H9 (cell line): ENCODE measurements around the gene METRNL. TPM values are rescaled to one million over a fixed set of nuclear protein-coding genes. Genes with fewer than 3 reads are reported as not detected.

ENCODE experiments used
- DNase-seq: peaks from one replicate; pipeline ENCODE4 v3.0.0-alpha.2; 2017
- H2AFZ ChIP-seq: one replicate; pipeline ENCODE4 v1.6.1; 2013; ENCODE audit warnings: mild to moderate bottlenecking, low read length, control low read depth, moderate library complexity
- H2AK5ac ChIP-seq: 2 replicates; pipeline ENCODE4 v1.6.1; 2013; ENCODE audit warnings: low read length, control low read depth, mixed read lengths; ENCODE audit not compliant: insufficient read length
- H2BK120ac ChIP-seq: one replicate; pipeline ENCODE4 v1.6.1; 2013; ENCODE audit warnings: low read depth, mild to moderate bottlenecking, low read length, control low read depth, inconsistent platforms; ENCODE audit not compliant: poor library complexity, severe bottlenecking
- H2BK12ac ChIP-seq: 2 replicates; pipeline ENCODE4 v1.6.1; 2013; ENCODE audit warnings: low read length, control low read depth, mixed read lengths, low read depth; ENCODE audit not compliant: insufficient read length
- H2BK15ac ChIP-seq: 2 replicates; pipeline ENCODE4 v1.6.1; 2013; ENCODE audit warnings: low read depth, low read length, control low read depth
- H2BK20ac ChIP-seq: one replicate; pipeline ENCODE4 v1.6.1; 2013; ENCODE audit warnings: low read depth, mild to moderate bottlenecking, low read length, control low read depth, inconsistent platforms; ENCODE audit not compliant: poor library complexity, severe bottlenecking
- H2BK5ac ChIP-seq: 2 replicates; pipeline ENCODE4 v1.6.1; 2013; ENCODE audit warnings: low read length, control low read depth, mixed read lengths; ENCODE audit not compliant: insufficient read length
- H3K14ac ChIP-seq: 2 replicates; pipeline ENCODE4 v1.6.1; 2013; ENCODE audit warnings: low read length, control low read depth; ENCODE audit not compliant: insufficient read depth
- H3K18ac ChIP-seq: 2 replicates; pipeline ENCODE4 v1.6.1; 2013; ENCODE audit warnings: low read depth, mild to moderate bottlenecking, mixed read lengths, low read length, control low read depth; ENCODE audit not compliant: insufficient read length
- H3K23ac ChIP-seq: 2 replicates; pipeline ENCODE4 v1.6.1; 2013; ENCODE audit warnings: low read length, control low read depth, mixed read lengths, low read depth; ENCODE audit not compliant: insufficient read length
- H3K23me2 ChIP-seq: 2 replicates; pipeline ENCODE4 v1.6.1; 2013; ENCODE audit warnings: low read depth, mild to moderate bottlenecking, mixed read lengths, low read length, control low read depth; ENCODE audit not compliant: insufficient read length, poor library complexity, severe bottlenecking
- H3K27ac ChIP-seq: 2 replicates; pipeline ENCODE4 v1.5.1; 2013; ENCODE audit warnings: low read length, control low read depth, mixed read lengths, low read depth; ENCODE audit not compliant: insufficient read length
- H3K27me3 ChIP-seq: 2 replicates; pipeline ENCODE4 v1.6.1; 2013; ENCODE audit warnings: low read length, control low read depth, inconsistent platforms; ENCODE audit not compliant: insufficient read depth
- H3K4ac ChIP-seq: 2 replicates; pipeline ENCODE4 v1.6.1; 2013; ENCODE audit warnings: low read depth, mild to moderate bottlenecking, control low read depth, inconsistent platforms, low read length, moderate library complexity
- H3K4me1 ChIP-seq: 2 replicates; pipeline ENCODE4 v1.6.1; 2013; ENCODE audit warnings: low read length, control low read depth, inconsistent platforms; ENCODE audit not compliant: insufficient read depth
- H3K4me2 ChIP-seq: 2 replicates; pipeline ENCODE4 v1.6.1; 2013; ENCODE audit warnings: low read length, control low read depth, mixed read lengths; ENCODE audit not compliant: insufficient read length, insufficient read depth
- H3K56ac ChIP-seq: 2 replicates; pipeline ENCODE4 v1.6.1; 2013; ENCODE audit warnings: low read depth, mild to moderate bottlenecking, mixed read lengths, low read length, control low read depth; ENCODE audit not compliant: insufficient read length
- H3K79me1 ChIP-seq: 2 replicates; pipeline ENCODE4 v1.6.1; 2013; ENCODE audit warnings: low read depth, mild to moderate bottlenecking, moderate library complexity, low read length, control low read depth, inconsistent platforms; ENCODE audit not compliant: insufficient read depth, poor library complexity, severe bottlenecking
- H3K79me2 ChIP-seq: 2 replicates; pipeline ENCODE4 v1.6.1; 2013; ENCODE audit warnings: low read length, control low read depth, inconsistent platforms; ENCODE audit not compliant: insufficient read depth
- H3K9ac ChIP-seq: 2 replicates; pipeline ENCODE4 v1.6.1; 2013; ENCODE audit warnings: low read length, control low read depth, mixed read lengths; ENCODE audit not compliant: insufficient read length; ENCODE audit errors: extremely low read depth
- H3K9me3 ChIP-seq: one replicate; pipeline ENCODE4 v1.6.1; 2013; ENCODE audit warnings: low read depth, low read length, inconsistent platforms; ENCODE audit not compliant: control insufficient read depth
- H3T11ph ChIP-seq: one replicate; pipeline ENCODE4 v1.6.1; 2013; ENCODE audit warnings: mild to moderate bottlenecking, low read length, control low read depth, inconsistent platforms
- H4K20me1 ChIP-seq: one replicate; pipeline ENCODE4 v1.6.1; 2013; ENCODE audit not compliant: control insufficient read depth, insufficient read length, insufficient read depth
- H4K5ac ChIP-seq: 2 replicates; pipeline ENCODE4 v1.6.1; 2013; ENCODE audit warnings: low read depth, mild to moderate bottlenecking, mixed read lengths, low read length, control low read depth; ENCODE audit not compliant: insufficient read length
- H4K8ac ChIP-seq: replicated peaks from 2 replicates; pipeline ENCODE4 v1.6.1; 2013; ENCODE audit warnings: low read length, control low read depth, mixed read lengths, low read depth; ENCODE audit not compliant: insufficient read length
- H4K91ac ChIP-seq: 2 replicates; pipeline ENCODE4 v1.6.1; 2013; ENCODE audit warnings: low read depth, mild to moderate bottlenecking, moderate library complexity, mixed read lengths, low read length, control low read depth; ENCODE audit not compliant: insufficient read length
- H3K27ac Mint-ChIP-seq, 3 experiments: 2 replicates in 2 of 3; 3 replicates in 1 of 3; pipeline ENCODE4 v1.8.0; 2020 to 2021; ENCODE audit warnings: mixed read lengths in 3 of 3, mild to moderate bottlenecking in 1 of 3, moderate library complexity in 1 of 3
- H3K27me3 Mint-ChIP-seq: 2 replicates; pipeline ENCODE4 v1.8.0; 2021; ENCODE audit warnings: low read depth, mild to moderate bottlenecking, moderate library complexity, mixed read lengths
- H3K36me3 Mint-ChIP-seq, 3 experiments: 2 replicates in 2 of 3; 3 replicates in 1 of 3; pipeline ENCODE4 v1.8.0; 2020 to 2021; ENCODE audit warnings: low read depth in 3 of 3, mixed read lengths in 3 of 3; ENCODE audit not compliant: insufficient read depth in 1 of 3
- H3K4me1 Mint-ChIP-seq, 2 experiments: 2 replicates each; pipeline ENCODE4 v1.8.0; 2020; ENCODE audit warnings: mixed read lengths in 2 of 2
- H3K4me3 Mint-ChIP-seq, 2 experiments: 2 replicates in 1 of 2; 3 replicates in 1 of 2; pipeline ENCODE4 v1.8.0; 2020 to 2021; ENCODE audit warnings: mild to moderate bottlenecking in 2 of 2, mixed read lengths in 2 of 2, moderate library complexity in 1 of 2
- H3K9me3 Mint-ChIP-seq, 2 experiments: 2 replicates in 1 of 2; 3 replicates in 1 of 2; pipeline ENCODE4 v1.8.0; 2020; ENCODE audit warnings: mild to moderate bottlenecking in 2 of 2, mixed read lengths in 2 of 2, moderate library complexity in 1 of 2
- WGBS: extraction: QIAGEN DNeasy Blood & Tissue Kit; methylation state at CpG from one replicate; pipeline ENCODE4 v1.1.7; 2013; ENCODE audit warnings: missing lambda C conversion rate, low lambda C conversion rate, mixed read lengths; ENCODE audit not compliant: insufficient read length; ENCODE audit errors: extremely low coverage; 5-methylcytosine and 5-hydroxymethylcytosine counted together
- total RNA-seq: library from RNA; stranded (reverse); gene quantifications from 2 replicates; pipeline ENCODE4 v1.2.1, GENCODE V29; 2021
- TF ChIP-seq, protein P1 (sequence below): fragments of 200-600 bp; sonication (generic); conservative IDR thresholded peaks from 3 replicates; pipeline ENCODE4 v1.8.0; 2021; ENCODE audit warnings: antibody characterized with exemption, mild to moderate bottlenecking

METRNL gene
- total RNA-seq, 1 experiment from 2014 or later: 21.4 TPM

DNA sequence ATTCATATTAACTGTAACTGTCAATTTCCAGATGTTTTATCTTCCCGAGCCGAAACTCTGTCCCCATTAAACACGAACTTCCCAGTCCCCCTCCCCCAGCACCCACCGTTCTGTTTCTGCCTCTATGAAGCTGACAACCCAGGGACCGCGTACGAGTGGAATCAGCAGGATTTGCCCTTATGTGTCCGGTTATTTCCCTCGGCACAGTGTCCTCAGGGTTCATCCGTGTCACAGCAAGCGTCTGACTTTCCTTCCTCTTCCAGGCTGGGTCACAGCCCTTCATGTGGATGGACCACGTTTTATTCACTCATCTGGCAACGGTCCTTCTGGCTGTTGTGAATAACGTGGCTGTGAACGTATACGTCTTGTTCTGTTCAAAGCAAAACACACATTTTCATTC lies 31.3 kb downstream of the METRNL start:
- H3K9me3 Mint-ChIP-seq: peaks cover 2 to 5% of the 10 kb centered on the region in 2 experiments; a peak in 3 of 5 replicates
- Histone ChIP-seq H3K14ac (no peak overlapping the region), H3K4ac (no peak overlapping the region), H4K91ac (no peak overlapping the region), H2BK120ac (no peak overlapping the region), H3K79me2 (no peaks in the 10 kb centered on the region), H3K9me3 (no peaks in the 10 kb centered on the region), H3K79me1 (no peaks in the 10 kb centered on the region), H4K20me1 (no peaks in the 10 kb centered on the region), H3K27ac (no peak overlapping the region), H2BK5ac (no peak overlapping the region), H2AFZ (no peak overlapping the region), H3K27me3 (no peaks in the 10 kb centered on the region), H2BK15ac (no peak overlapping the region), H3K18ac (no peak overlapping the region), H4K5ac (no peak overlapping the region), H3K4me1 (no peaks in the 10 kb centered on the region), H2BK20ac (no peak overlapping the region), H2AK5ac (no peak overlapping the region), H2BK12ac (no peak overlapping the region), H3K56ac (no peak overlapping the region), H3T11ph (no peak overlapping the region), H3K4me2 (no peak overlapping the region), H3K23ac (no peak overlapping the region), H3K23me2 (no peaks in the 10 kb centered on the region), H3K9ac (no peak overlapping the region), H4K8ac (no peak overlapping the region)
- H3K36me3 Mint-ChIP-seq: no peaks in the 10 kb centered on the region; a peak in 2 of 7 replicates
- no peak overlapping the region for H3K27ac Mint-ChIP-seq
- TF ChIP-seq, protein P1, sequence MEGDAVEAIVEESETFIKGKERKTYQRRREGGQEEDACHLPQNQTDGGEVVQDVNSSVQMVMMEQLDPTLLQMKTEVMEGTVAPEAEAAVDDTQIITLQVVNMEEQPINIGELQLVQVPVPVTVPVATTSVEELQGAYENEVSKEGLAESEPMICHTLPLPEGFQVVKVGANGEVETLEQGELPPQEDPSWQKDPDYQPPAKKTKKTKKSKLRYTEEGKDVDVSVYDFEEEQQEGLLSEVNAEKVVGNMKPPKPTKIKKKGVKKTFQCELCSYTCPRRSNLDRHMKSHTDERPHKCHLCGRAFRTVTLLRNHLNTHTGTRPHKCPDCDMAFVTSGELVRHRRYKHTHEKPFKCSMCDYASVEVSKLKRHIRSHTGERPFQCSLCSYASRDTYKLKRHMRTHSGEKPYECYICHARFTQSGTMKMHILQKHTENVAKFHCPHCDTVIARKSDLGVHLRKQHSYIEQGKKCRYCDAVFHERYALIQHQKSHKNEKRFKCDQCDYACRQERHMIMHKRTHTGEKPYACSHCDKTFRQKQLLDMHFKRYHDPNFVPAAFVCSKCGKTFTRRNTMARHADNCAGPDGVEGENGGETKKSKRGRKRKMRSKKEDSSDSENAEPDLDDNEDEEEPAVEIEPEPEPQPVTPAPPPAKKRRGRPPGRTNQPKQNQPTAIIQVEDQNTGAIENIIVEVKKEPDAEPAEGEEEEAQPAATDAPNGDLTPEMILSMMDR: no peak
- no CpG with 5 or more reads among the region's 16 CpGs for WGBS
- no peak overlapping the region; a peak in 1 of 5 replicates for H3K4me3 Mint-ChIP-seq
- H3K27me3 Mint-ChIP-seq: peaks cover 9% of the 10 kb centered on the region
- DNase-seq: no peak
- peaks cover 8 to 11% of the 10 kb centered on the region in 2 experiments; a peak in 3 of 4 replicates for H3K4me1 Mint-ChIP-seq
